GM18861 (cell line): Measurements from ENCODE around the gene PDCD1.
"Not testable (repeated sequence)": the region's sequence is repeated elsewhere in the genome, so short reads cannot be mapped to it uniquely, and the experiment has no call there.

Experiments
- ATAC-seq: cut with Tn5 transposase; IDR thresholded peaks from one replicate; pipeline ENCODE4 v1.9.1; 2021; ENCODE audit not compliant: unreplicated experiment

Gene PDCD1

DNA sequence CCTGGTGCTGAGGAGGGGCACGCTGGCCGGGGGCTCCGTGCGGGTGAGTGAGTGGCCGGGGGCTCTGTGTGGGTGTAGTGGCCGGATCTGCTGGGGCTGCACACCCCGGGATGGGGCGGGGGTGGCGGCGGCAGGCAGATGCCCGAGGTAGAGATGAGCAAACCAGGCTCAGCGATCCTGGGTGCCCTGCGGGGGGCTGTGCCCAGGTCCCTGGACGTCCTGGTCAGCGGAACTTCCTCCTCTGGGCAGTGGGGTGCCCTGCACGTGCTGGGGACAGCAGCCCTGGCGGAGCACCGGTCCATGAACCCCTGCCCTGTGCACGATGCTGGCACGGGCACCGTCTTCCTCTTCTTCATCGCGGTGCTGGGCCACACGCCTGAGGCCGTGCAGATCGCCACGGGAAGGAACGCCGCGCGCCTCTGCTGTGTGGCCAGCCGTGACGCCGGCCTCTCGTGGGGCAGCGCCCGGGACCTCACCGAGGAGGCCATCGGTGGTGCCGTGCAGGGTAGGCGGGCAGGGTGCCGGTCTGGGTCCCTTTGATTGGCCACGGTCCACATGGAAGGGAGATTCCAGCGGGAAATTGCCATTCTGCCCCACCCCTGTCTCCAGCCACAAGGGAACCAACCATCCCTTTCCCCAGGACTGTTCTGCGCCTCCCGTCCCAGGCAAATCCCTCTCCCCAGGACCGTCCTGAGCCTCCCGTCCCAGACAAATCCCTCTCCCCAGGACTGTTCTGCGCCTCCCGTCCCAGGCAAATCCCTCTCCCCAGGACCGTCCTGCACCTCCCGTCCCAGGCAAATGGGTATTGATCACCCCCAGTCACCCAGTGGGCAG is 43.8 kb downstream of the PDCD1 start:
- ATAC-seq, result no peak

DNA sequence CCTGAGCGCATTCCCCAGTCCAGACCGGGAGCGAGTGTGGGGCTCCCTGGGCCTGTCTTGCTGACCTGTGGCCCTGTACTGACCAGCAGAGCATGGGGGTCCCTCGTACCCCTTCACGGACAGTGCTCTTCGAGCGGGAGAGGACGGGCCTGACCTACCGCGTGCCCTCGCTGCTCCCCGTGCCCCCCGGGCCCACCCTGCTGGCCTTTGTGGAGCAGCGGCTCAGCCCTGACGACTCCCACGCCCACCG is 44.4 kb downstream of the PDCD1 start:
- no peak for ATAC-seq

DNA sequence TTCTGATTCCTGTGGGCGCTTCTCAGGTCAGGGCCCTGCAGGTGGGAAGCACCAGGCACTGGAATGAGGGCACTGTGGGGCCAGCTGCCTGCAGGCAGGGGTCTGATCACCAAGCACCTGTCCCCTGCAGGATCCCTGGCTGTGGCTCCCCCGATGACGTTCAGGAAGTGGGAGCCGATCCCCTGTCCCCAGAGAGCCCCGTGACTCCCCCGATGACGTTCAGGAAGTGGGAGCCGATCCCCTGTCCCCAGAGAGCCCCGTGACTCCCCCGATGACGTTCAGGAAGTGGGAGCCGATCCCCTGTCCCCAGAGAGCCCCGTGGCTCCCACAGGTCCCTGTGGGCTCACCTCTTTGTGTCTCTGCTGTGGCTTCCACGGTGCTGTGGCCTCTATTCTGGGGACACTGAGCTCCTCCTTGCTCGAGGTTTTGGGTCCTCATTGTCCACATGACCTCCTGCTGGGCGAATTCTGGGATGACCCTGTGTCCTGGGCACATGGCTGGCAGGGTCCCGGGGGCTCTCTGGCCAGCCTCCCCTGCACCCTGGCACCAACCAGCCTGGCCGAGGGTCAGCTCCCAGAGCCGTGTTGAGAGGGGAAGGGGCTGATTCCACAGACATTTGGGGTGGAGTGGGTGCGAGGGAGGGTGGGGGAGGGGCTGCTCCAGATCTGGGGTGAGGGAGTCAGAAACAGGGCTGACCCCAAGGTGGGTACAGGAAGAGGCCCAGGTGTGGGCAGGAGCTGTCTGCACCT is 44.9 kb downstream of the PDCD1 start:
- ATAC-seq, result no peak

DNA sequence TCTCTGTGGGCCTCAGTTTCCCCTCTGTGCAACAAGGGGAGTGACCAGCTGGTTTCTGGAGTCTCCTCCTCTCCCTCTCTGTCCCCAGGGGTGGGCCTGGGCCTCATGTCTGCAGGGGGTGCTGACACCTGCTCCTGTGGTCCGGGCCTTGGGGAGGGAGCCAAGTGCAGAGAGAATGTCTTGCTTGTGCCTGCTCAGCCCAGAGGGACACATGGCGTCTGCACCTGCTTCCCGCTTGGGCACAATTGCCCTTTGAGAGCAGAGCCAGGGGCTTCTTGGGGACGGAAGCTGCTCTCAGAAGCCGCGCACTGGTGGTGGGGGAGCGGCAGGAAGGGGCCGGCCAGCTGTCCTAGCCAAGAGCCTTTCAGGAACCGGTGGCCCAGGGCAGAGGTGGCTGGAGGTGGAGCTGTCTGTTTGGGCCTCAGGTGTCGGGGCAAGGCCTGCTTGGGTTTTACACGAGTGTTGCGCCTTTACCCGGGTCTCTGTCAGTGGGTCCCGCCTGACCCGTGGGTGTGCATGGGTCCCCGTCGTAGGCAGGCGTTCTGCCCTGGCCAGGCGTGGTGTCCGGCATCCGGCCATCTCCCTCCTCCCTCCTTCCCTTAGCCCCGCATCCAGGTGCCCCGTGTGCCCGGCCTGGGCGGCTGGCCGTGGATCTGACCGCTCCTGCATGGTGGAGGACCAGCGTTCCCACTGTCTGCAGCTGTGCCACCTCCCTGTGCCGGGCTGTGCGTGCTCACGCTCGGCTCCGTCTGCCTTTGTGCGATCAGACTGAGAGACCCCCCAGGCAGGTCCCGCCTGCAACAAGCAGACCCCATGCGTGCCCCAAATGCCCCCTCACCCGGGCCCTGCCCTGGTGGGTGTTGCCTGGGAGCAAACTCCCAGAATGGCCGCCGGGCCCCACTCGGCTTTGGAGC is 45.7 kb downstream of the PDCD1 start:
- no peak for ATAC-seq

DNA sequence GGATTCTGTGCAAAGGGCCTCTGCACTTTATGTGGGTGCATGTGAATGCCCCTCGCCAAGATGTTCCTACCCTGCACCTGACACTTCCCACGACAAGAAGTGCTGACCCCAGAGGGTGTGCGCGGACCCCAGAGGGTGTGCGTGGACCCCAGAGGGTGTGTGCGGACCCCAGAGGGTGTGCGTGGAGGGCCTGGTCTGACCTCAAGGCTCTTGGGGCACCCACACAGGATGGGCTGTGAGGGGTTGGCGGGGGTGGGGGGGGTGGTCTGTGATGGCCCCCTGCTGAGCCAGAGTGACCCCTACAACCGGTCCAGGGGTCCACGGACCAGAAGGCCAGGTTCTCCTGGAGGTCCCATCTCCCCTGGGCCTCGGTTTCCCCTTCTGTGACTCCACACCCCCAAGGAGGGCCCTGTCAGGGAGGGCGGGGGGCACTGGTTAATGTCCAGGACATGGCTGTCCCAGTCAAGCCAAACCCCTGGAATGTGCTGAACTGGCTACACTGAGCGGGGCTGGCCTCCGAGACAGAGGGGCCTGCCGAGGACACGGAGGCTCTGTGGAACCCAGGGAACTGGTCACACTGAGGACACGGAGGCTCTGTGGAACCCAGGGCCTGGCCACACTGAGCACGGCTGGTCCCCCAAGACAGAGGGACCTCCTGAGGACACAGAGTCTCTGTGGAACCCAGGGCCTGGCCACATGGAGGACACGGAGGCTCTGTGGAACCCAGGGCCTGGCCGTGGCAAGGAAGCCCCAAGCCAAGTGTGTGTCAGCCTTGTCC is 46.6 kb downstream of the PDCD1 start:
- ATAC-seq, result no peak

DNA sequence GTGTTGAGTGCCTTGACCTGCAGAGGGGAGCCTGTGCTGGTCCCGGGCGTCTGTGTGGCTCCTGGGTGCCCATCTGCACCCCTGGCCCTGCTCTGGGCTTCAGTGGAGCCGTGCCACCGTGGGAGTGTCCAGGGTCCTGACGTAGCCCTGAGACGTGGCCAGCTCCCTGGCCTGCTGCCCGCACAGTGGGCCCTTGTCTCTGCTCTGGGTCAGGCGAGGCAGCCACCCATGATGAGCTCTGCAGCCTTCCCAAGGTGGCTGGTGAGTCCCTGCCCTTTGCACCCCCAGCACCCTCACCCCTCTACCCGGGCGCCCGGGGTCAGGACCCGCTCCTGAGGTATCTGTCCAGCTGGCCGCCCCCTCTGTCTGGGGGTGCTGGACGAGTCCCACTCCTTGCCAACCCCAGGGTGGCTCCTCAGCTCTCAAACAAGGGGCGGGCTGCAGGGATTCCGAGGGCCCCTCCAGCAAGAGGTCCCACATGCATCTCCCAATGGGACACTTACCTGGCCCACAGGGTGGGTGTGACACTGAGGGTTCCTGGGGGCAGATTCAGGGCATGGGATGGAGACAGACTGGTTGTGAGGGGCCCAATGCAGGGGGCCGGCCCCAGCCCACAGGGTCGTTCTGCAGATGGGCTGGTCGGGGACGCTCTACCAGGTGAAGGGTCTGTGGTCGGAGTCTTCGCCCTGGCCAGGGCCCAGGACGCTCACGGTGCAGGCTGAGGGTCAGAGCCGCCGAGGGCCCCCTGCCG is 47.3 kb downstream of the PDCD1 start:
- no peak for ATAC-seq

DNA sequence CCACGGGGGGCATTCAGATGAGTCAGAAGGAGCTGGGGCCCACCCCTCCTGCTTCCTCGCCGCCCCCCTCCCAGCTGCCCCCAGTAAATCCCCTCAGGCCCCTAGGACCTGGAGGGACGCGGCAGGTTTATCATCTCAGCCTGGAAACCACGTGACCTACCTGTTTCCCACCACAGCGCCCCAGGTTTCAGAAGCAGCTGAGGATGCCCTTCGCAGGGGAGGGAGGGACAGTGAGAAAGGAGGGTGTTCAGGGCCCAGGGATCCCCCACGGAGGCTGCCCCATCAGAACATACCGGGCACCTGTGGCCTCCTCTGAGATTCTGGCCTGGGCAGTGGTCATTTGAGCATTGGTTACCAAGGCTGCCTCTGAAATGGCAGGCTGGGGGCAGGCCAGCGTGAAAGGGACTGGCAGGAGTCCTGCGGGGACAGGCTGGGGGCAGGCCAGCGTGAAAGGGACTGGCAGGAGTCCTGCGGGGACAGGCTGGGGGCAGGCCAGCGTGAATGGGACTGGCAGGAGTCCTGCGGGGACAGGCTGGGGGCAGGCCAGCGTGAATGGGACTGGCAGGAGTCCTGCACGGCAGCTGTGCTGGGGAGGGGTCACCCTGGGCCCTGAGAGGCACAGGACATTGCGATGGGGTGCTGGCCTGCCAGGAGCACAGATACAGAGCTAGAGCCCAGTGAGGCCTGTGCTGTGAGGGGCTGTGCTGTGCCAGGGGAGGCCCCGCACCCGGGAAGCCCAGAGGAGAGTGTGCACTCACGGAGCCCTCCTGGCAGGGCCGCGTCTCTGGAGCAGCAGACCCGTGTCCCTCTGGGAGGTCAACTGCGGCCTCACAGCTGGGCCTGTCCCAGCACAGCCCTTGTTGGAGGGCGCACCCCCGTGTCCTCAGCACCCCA is 48.1 kb downstream of the PDCD1 start:
- no peak for ATAC-seq

DNA sequence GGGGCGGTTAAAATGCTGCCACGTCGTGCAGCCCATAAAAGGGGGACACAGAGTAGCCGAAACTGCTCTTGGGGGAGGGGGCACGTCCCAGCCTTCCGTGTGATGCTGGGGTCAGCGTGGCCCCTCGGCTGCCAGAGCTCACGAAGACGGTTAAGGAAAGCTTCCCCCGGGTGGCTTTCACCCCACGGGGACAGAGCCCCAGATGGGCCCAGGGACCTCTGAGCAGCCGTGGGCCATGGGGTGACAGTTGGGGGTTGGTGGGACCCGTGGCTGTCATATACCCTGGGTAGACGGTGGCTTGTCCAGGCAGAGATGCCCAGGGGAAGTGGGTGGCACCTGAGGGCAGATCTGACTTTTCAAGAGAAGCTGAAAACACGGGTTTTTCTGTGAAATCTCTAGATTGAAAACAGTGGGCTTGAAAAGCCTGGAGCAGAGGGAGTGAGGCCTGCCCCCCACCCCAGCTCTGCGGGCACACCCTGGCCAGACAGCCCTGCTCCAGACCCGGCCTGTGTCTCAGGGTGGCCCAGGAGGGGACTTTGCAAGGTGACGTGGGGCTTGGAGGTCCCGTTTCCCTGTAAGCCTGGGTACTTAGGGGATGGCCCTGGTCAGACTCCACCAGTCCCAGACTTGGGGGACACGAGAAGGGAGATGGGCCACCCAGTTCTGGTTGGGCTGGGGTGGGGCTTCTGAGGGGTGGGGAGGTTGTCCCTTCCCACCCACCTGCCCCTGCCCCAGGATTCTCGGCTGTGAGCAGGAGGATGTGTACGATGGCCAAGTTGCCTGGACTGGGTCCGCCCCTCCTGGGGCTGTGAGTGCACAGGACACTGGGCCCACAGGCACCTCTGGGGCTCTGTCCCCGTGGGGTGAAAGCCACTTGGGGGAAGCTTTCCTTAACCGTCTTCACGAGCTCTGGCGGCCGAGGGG is 49.0 kb downstream of the PDCD1 start:
- ATAC-seq, result no peak

DNA sequence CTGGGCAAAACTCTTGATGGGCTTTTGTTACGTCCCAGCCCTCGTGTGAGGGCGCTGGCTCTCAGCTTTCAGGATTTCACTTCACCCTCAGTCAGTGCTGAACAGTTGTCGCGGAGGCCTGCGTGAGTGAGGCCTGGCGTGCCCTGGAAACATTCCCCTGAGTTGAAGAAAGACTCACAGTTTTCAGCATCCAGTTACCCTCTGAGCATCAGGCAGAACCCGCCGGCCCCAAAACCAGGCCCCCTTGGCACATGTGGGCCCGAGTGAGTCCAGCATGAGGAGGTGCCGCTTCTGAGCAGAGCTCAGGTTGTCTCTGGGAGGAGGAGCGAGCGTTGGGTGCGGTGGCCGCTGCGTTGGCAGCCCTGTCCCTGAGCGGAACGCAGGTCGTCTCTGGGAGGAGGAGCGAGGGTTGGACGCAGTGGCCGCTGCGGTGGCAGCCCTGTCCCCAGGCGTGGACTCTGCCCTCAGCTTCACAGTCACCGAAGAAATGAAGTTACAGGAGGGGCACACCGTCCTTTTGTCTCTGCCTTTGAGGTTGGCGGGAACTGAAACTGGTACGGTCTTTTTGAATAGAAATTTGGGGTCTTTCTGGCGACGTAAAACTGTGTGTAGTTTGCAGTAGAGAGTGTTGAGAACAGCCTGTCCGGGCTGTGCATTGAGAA is 49.8 kb downstream of the PDCD1 start, which contains the start of gene NEU4:
TSS of gene NEU4 (plus strand) at position 473 of the 662 bp plus-strand sequence. CDS start 5,292 bp downstream, outside the sequence.
- no peak for ATAC-seq

DNA sequence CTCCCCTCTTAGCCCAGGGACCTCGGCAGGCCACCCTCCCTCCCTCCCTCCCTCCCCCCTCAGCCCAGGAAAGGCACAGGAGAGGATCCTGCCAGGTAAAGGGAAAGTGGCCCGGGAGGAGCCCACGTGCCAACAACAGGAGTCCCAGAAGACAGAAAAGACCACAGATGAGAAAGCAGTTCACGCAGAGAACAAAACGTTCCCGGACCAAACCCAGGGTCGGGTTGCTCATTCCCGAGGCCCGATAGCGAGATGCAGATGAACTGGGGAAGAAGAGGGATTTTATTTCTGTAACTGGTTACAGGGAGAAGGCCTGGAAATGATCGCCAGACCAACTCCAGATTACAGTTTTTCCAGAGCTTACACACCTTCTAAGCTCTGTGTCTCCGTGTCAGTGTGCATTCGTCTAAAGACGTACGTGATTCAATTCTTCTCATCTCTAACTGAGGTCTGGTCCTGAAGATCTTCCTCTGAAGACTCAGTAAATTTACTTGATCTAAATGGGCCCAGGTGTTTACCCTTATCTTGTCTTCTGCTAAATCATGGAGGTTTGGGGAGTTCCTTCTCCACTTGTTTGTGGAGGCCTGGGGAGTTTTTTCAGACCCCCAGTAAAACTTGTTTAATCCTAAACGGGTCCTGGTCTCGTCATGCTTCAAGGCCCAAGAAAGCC is 50.5 kb downstream of the PDCD1 start:
- ATAC-seq, result no peak

DNA sequence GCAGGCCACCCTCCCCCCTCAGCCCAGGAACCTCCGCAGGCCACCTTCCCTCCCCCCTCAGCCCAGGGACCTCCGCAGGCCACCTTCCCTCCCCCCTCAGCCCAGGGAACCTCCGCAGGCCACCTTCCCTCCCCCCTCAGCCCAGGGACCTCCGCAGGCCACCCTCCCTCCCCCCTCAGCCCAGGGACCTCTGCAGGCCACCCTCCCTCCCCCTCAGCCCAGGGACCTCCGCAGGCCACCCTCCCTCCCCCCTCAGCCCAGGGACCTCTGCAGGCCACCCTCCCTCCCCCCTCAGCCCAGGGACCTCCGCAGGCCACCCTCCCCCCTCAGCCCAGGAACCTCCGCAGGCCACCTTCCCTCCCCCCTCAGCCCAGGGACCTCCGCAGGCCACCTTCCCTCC is 52.5 kb downstream of the PDCD1 start:
- ATAC-seq, result not testable (repeated sequence)

DNA sequence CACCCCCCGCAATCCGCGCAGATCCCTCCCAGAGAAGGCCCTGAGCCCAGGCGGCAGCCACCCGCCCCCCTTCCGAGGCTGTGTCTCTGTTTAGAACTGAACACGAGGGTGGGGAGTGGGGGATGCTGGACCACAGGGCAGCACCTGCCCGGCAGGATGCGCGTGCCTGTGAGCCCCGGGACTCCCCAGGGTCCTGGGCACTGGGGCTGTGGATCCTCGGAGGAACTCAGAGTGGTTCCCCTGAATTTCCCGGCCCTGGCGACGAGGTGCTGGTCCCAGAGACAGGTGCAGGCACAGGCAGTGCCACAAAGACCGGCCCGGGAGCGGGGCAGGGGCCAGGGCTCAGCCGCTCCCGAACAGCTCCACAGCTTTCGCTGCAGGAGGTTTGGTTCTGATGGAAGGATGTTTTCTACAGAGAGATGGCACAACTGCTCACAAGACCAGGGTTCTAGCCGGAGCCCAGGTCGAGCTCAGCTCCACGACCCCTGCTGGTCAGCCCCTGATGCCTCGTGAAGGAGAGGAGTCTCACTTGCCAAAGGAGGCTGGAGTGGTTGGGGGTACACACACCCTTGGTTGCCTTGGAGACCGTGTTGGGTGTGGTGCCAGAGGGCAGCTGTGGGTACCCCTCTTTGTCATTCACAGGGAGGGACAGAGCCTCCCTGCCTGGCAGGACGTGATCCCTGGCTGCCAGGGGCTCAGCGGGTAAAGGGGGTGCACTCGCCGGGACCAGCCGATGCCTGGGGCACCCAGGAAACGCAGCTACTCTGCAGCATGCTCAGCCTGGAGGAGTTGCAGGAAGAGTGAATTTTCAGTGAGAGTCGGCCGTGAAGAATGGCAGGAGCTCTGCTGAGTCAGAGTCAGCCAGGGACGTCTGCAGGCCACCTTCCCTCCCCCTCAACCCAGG is 54.1 kb downstream of the PDCD1 start:
- ATAC-seq, result no peak

DNA sequence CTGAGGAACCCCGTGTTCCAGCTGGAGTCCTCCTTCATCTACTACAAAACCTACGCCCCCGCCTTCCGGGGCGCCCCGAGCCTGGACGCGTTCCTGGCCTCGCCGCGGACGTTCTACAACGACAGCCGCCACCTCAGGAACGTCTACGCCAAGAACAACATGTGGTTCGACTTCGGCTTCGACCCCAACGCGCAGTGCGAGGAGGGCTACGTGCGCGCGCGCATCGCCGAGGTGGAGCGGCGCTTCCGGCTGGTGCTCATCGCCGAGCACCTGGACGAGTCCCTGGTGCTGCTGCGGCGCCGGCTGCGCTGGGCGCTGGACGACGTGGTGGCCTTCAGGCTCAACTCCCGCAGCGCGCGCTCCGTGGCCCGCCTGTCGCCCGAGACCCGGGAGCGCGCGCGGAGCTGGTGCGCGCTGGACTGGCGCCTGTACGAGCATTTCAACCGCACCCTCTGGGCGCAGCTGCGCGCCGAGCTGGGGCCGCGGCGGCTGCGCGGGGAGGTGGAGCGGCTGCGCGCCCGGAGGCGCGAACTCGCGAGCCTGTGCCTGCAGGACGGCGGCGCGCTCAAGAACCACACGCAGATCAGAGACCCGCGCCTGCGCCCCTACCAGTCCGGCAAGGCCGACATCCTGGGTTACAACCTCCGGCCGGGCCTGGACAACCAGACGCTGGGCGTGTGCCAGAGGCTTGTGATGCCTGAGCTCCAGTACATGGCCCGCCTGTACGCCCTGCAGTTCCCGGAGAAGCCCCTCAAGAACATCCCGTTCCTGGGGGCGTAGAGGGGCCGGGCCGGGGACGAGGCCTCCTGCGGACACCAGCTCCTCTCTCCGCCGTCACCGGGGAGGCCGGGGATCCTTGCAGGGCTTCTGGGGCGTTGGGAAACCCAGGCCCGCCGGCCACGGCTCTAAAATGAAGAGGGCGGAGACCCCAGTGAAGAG is 55.0 kb downstream of the PDCD1 start:
- ATAC-seq, result no peak

DNA sequence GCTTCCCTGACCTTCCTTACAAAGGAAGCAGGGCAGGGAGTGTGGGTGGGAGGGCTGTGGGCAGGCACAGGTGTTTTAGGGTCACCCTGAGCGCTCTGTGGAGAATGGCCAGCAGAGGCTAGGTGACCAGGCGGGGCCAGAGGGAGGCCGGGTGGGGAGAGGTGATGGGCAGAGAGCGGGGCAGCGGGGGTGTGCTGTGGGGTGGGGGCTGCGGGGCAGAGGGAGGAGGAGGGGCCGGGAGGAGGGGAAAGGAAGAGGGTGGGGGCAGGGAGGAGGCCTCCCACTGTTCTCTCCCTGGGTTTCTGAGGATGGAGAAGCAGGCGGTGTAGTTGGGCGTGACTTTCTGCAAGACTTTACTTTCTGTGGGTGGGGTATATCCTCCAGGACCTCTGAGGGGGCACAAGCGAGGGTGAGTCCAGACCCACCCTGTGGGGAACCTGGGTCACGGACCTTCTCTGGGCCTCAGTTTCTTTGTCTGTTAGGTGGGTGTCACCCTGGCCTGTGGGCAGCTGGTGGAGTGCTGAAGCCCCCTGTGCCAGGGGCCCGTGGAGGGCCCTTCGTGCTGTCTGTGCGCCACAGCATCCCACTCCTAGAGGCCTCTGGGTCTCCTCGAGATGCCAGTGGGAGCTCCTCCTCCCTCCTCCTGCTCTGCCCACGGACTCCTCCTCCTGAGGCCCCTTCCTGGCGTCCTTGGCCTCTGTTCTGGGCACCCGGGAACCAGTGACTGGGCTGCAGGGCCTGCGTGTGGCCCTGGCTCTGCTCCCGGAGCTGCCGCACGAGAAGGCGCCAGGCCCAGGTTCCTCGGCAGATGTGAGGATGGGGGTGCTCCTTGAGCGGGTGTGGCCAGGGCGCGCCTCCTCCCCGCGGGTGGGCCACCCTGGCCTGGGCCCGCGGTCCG is 56.0 kb downstream of the PDCD1 start:
- no peak for ATAC-seq
